HL-60 (cell line): ENCODE results near the gene RFTN1.

Source experiments
- CTCF ChIP-seq: IDR thresholded peaks from one replicate; pipeline ENCODE4 v1.5.1; 2011; ENCODE audit warnings: low read length, control low read depth, inconsistent platforms; ENCODE audit not compliant: insufficient read depth
- REST ChIP-seq: IDR thresholded peaks from 2 replicates; pipeline ENCODE4 v1.6.1; 2012; ENCODE audit warnings: low read depth; ENCODE audit not compliant: insufficient replicate concordance

GRCh38 chr3:16307832-16308531 lies 205.5 kb downstream of the RFTN1 start:
- TF ChIP-seq REST = no peak
- no peak for TF ChIP-seq CTCF
